IPS DF 4.7 (cell line): ENCODE results near the gene GPR78.

Experiments
- DNase-seq: peaks from one replicate; pipeline ENCODE4 v3.0.0-alpha.2; 2013; ENCODE audit warnings: low spot score; ENCODE audit errors: extremely low read depth

The GPR78 gene

GRCh38 chr4:8585721-8586212 lies 5.6 kb downstream of the GPR78 start:
- no peak for DNase-seq

- DNase-seq = no peak
These were observed 6.1 kb downstream of the GPR78 start for GRCh38 chr4:8586246-8586645.

GRCh38 chr4:8586671-8587468 lies 6.7 kb downstream of the GPR78 start:
- DNase-seq = no peak

- no peak for DNase-seq
These were observed 7.4 kb downstream of the GPR78 start for GRCh38 chr4:8587469-8588195.

GRCh38 chr4:8588196-8588470 lies 7.9 kb downstream of the GPR78 start:
- no peak for DNase-seq

GRCh38 chr4:8589336-8589735 lies 9.1 kb downstream of the GPR78 start:
- no peak for DNase-seq

GRCh38 chr4:8589823-8590545 lies 9.8 kb downstream of the GPR78 start:
- no peak for DNase-seq

- no peak for DNase-seq
These were observed 10.3 kb downstream of the GPR78 start for GRCh38 chr4:8590546-8590880.

- DNase-seq = no peak
These were observed 10.9 kb downstream of the GPR78 start for GRCh38 chr4:8591114-8591513.

GRCh38 chr4:8591626-8592365 lies 11.6 kb downstream of the GPR78 start:
- DNase-seq = no peak

- DNase-seq = no peak
These were observed 12.4 kb downstream of the GPR78 start, which contains the start of gene CPZ for GRCh38 chr4:8592366-8593263. Gene CPZ (plus strand): TSS chr4:8592765. CDS start chr4:8592834, 69 bp downstream.

GRCh38 chr4:8593264-8594096 lies 13.3 kb downstream of the GPR78 start:
- no peak for DNase-seq

GRCh38 chr4:8594097-8595038 lies 14.2 kb downstream of the GPR78 start:
- peak; percentile 60 for DNase-seq

- no peak for DNase-seq
These were observed 15.3 kb downstream of the GPR78 start for GRCh38 chr4:8595237-8596087.

- no peak for DNase-seq
These were observed 16.7 kb downstream of the GPR78 start for GRCh38 chr4:8596891-8597290.

GRCh38 chr4:8597319-8597718 lies 17.1 kb downstream of the GPR78 start:
- no peak for DNase-seq

- DNase-seq = no peak
These were observed 17.6 kb downstream of the GPR78 start for GRCh38 chr4:8597791-8598190.
